HepG2 (cell line): Measurements from ENCODE around the gene HEXIM1. TPM values are rescaled to one million over a fixed set of nuclear protein-coding genes. Genes with fewer than 3 reads are reported as not detected.

Experiments used
- BORCS8-MEF2B ChIP-seq: sonication (generic); formaldehyde crosslinking; IDR thresholded peaks from 2 replicates; pipeline ENCODE4 v1.8.0; 2022; ENCODE audit warnings: mild to moderate bottlenecking, missing genetic modification reagents
- KDM4B ChIP-seq: sonication (generic); formaldehyde crosslinking; IDR thresholded peaks from 2 replicates; pipeline ENCODE4 v1.4.0; 2020; ENCODE audit warnings: missing genetic modification reagents
- NPAS2 ChIP-seq: sonication (generic); formaldehyde crosslinking; IDR thresholded peaks from 2 replicates; pipeline ENCODE4 v1.8.0; 2022; ENCODE audit warnings: mild to moderate bottlenecking, missing genetic modification reagents, borderline replicate concordance
- PLRG1 ChIP-seq: fragments of 450-650 bp; conservative IDR thresholded peaks from 2 replicates; pipeline ENCODE4 v1.6.1; 2016
- RCOR2 ChIP-seq: IDR thresholded peaks from 2 replicates; pipeline ENCODE4 v1.6.1; 2016; ENCODE audit warnings: missing biosample characterization, missing genetic modification reagents
- SRF ChIP-seq: IDR thresholded peaks from 2 replicates; pipeline ENCODE4 v1.6.1; 2011; ENCODE audit warnings: mild to moderate bottlenecking, low read depth, low read length, moderate library complexity
- TCF7 ChIP-seq: sonication (generic); IDR thresholded peaks from 2 replicates; pipeline ENCODE4 v1.6.1; 2016; ENCODE audit warnings: antibody characterized with exemption, low read depth
- U2AF2 ChIP-seq: fragments of 200-400 bp; formaldehyde crosslinking; IDR thresholded peaks from 2 replicates; pipeline ENCODE4 v1.6.1; 2017; ENCODE audit warnings: low read depth, mild to moderate bottlenecking, low read length
- ZBTB38 ChIP-seq: sonication (generic); formaldehyde crosslinking; IDR thresholded peaks from 2 replicates; pipeline ENCODE4 v1.5.1; 2020; ENCODE audit warnings: mild to moderate bottlenecking, missing genetic modification reagents
- ZNF501 ChIP-seq: sonication (generic); formaldehyde crosslinking; IDR thresholded peaks from 2 replicates; pipeline ENCODE4 v1.5.1; 2020; ENCODE audit warnings: mild to moderate bottlenecking, moderate library complexity, missing genetic modification reagents
- ZNF598 ChIP-seq: sonication (generic); formaldehyde crosslinking; IDR thresholded peaks from 2 replicates; pipeline ENCODE4 v1.5.1; 2020; ENCODE audit warnings: mild to moderate bottlenecking, missing genetic modification reagents, borderline replicate concordance
- ZNF607 ChIP-seq: sonication (generic); formaldehyde crosslinking; IDR thresholded peaks from 2 replicates; pipeline ENCODE4 v1.5.1; 2020; ENCODE audit warnings: missing genetic modification reagents, mild to moderate bottlenecking, borderline replicate concordance
- ZNF672 ChIP-seq: sonication (generic); formaldehyde crosslinking; IDR thresholded peaks from 2 replicates; pipeline ENCODE4 v1.8.1; 2022; ENCODE audit warnings: missing genetic modification reagents
- ZSCAN22 ChIP-seq: sonication (generic); formaldehyde crosslinking; IDR thresholded peaks from 2 replicates; pipeline ENCODE4 v1.4.0; 2020; ENCODE audit warnings: mild to moderate bottlenecking, missing genetic modification reagents
- polyA plus RNA-seq, 8 experiments: library from polyadenylated mRNA; depleted of rRNA in 3 of 8; stranded (reverse) in 7 of 8; unstranded in 1 of 8; fragments of >200 nt; fragmentation: Illumina TruSeq in 4 of 8; extraction: Trizol in 4 of 8; gene quantifications; 2 replicates each; pipeline versions ENCODE4 v1.2.1 to v1.2.3, GENCODE V29; 2011 to 2016; ENCODE audit warnings: low read depth in 4 of 8, missing spikeins in 1 of 8, mixed read lengths in 1 of 8; ENCODE audit not compliant: insufficient read depth in 1 of 8
- total RNA-seq, 5 experiments: library from RNA; depleted of rRNA; stranded (reverse); fragments of >200 nt; fragmentation: Illumina TruSeq; extraction: Trizol; gene quantifications; 2 replicates each; pipeline ENCODE4 v1.2.3, GENCODE V29; 2016; ENCODE audit warnings: low read depth in 1 of 5
- TF ChIP-seq, protein P1 (sequence below): sonication (generic); formaldehyde crosslinking; IDR thresholded peaks from 2 replicates; pipeline ENCODE4 v1.4.0; 2020; ENCODE audit warnings: mild to moderate bottlenecking, missing genetic modification reagents, borderline replicate concordance
- TF ChIP-seq, protein P2 (sequence below): sonication (generic); formaldehyde crosslinking; IDR thresholded peaks from 2 replicates; pipeline ENCODE4 v1.4.0; 2020; ENCODE audit warnings: missing genetic modification reagents; ENCODE audit errors: not compliant biosample characterization
- TF ChIP-seq, protein P3 (sequence below): sonication (generic); formaldehyde crosslinking; IDR thresholded peaks from 2 replicates; pipeline ENCODE4 v1.5.1; 2020; ENCODE audit warnings: mild to moderate bottlenecking, moderate library complexity, missing genetic modification reagents
- TF ChIP-seq, protein P4 (sequence below): sonication (generic); formaldehyde crosslinking; IDR thresholded peaks from 2 replicates; pipeline ENCODE4 v1.4.0; 2020; ENCODE audit warnings: missing genetic modification reagents

The HEXIM1 gene
- total and polyA plus RNA-seq, 2 of the 13 experiments (the other 11 are each of a cell fraction or from before 2014, with no cell fraction given): 10.5 to 16.6 TPM

DNA sequence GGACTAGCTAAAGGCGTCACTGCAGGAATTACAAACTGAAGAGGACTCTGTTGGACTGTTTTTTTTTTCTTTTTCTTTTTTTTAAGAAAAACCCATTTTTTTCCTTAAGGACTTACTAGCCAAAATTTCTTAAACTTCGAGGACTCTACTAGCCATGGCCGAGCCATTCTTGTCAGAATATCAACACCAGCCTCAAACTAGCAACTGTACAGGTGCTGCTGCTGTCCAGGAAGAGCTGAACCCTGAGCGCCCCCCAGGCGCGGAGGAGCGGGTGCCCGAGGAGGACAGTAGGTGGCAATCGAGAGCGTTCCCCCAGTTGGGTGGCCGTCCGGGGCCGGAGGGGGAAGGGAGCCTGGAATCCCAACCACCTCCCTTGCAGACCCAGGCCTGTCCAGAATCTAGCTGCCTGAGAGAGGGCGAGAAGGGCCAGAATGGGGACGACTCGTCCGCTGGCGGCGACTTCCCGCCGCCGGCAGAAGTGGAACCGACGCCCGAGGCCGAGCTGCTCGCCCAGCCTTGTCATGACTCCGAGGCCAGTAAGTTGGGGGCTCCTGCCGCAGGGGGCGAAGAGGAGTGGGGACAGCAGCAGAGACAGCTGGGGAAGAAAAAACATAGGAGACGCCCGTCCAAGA is 878 bp downstream of the HEXIM1 start (continued):
- TF ChIP-seq, protein P1, sequence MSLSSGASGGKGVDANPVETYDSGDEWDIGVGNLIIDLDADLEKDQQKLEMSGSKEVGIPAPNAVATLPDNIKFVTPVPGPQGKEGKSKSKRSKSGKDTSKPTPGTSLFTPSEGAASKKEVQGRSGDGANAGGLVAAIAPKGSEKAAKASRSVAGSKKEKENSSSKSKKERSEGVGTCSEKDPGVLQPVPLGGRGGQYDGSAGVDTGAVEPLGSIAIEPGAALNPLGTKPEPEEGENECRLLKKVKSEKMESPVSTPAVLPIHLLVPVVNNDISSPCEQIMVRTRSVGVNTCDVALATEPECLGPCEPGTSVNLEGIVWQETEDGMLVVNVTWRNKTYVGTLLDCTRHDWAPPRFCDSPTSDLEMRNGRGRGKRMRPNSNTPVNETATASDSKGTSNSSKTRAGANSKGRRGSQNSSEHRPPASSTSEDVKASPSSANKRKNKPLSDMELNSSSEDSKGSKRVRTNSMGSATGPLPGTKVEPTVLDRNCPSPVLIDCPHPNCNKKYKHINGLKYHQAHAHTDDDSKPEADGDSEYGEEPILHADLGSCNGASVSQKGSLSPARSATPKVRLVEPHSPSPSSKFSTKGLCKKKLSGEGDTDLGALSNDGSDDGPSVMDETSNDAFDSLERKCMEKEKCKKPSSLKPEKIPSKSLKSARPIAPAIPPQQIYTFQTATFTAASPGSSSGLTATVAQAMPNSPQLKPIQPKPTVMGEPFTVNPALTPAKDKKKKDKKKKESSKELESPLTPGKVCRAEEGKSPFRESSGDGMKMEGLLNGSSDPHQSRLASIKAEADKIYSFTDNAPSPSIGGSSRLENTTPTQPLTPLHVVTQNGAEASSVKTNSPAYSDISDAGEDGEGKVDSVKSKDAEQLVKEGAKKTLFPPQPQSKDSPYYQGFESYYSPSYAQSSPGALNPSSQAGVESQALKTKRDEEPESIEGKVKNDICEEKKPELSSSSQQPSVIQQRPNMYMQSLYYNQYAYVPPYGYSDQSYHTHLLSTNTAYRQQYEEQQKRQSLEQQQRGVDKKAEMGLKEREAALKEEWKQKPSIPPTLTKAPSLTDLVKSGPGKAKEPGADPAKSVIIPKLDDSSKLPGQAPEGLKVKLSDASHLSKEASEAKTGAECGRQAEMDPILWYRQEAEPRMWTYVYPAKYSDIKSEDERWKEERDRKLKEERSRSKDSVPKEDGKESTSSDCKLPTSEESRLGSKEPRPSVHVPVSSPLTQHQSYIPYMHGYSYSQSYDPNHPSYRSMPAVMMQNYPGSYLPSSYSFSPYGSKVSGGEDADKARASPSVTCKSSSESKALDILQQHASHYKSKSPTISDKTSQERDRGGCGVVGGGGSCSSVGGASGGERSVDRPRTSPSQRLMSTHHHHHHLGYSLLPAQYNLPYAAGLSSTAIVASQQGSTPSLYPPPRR: no peak
- no peak for TF ChIP-seq U2AF2
- no peak for TF ChIP-seq ZSCAN22
- TF ChIP-seq, protein P2, sequence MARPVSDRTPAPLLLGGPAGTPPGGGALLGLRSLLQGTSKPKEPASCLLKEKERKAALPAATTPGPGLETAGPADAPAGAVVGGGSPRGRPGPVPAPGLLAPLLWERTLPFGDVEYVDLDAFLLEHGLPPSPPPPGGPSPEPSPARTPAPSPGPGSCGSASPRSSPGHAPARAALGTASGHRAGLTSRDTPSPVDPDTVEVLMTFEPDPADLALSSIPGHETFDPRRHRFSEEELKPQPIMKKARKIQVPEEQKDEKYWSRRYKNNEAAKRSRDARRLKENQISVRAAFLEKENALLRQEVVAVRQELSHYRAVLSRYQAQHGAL (CRISPR knock-in tag): peak; percentile 80
- no peak for TF ChIP-seq NPAS2
- TF ChIP-seq, protein P3, sequence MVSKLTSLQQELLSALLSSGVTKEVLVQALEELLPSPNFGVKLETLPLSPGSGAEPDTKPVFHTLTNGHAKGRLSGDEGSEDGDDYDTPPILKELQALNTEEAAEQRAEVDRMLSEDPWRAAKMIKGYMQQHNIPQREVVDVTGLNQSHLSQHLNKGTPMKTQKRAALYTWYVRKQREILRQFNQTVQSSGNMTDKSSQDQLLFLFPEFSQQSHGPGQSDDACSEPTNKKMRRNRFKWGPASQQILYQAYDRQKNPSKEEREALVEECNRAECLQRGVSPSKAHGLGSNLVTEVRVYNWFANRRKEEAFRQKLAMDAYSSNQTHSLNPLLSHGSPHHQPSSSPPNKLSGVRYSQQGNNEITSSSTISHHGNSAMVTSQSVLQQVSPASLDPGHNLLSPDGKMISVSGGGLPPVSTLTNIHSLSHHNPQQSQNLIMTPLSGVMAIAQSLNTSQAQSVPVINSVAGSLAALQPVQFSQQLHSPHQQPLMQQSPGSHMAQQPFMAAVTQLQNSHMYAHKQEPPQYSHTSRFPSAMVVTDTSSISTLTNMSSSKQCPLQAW (CRISPR knock-in tag): peak; percentile 65; the same call in 1 of the 2 replicates
- TF ChIP-seq, protein P4, sequence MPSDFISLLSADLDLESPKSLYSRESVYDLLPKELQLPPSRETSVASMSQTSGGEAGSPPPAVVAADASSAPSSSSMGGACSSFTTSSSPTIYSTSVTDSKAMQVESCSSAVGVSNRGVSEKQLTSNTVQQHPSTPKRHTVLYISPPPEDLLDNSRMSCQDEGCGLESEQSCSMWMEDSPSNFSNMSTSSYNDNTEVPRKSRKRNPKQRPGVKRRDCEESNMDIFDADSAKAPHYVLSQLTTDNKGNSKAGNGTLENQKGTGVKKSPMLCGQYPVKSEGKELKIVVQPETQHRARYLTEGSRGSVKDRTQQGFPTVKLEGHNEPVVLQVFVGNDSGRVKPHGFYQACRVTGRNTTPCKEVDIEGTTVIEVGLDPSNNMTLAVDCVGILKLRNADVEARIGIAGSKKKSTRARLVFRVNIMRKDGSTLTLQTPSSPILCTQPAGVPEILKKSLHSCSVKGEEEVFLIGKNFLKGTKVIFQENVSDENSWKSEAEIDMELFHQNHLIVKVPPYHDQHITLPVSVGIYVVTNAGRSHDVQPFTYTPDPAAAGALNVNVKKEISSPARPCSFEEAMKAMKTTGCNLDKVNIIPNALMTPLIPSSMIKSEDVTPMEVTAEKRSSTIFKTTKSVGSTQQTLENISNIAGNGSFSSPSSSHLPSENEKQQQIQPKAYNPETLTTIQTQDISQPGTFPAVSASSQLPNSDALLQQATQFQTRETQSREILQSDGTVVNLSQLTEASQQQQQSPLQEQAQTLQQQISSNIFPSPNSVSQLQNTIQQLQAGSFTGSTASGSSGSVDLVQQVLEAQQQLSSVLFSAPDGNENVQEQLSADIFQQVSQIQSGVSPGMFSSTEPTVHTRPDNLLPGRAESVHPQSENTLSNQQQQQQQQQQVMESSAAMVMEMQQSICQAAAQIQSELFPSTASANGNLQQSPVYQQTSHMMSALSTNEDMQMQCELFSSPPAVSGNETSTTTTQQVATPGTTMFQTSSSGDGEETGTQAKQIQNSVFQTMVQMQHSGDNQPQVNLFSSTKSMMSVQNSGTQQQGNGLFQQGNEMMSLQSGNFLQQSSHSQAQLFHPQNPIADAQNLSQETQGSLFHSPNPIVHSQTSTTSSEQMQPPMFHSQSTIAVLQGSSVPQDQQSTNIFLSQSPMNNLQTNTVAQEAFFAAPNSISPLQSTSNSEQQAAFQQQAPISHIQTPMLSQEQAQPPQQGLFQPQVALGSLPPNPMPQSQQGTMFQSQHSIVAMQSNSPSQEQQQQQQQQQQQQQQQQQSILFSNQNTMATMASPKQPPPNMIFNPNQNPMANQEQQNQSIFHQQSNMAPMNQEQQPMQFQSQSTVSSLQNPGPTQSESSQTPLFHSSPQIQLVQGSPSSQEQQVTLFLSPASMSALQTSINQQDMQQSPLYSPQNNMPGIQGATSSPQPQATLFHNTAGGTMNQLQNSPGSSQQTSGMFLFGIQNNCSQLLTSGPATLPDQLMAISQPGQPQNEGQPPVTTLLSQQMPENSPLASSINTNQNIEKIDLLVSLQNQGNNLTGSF (CRISPR knock-in tag): 0 out of 2 replicates have a peak, but pooled peaks have one; percentile 10
- TF ChIP-seq ZBTB38 (CRISPR knock-in tag): peak; percentile 35
- peak; percentile 23; the same call in 1 of the 2 replicates for TF ChIP-seq ZNF607 (CRISPR knock-in tag)
- TF ChIP-seq ZNF598 (CRISPR knock-in tag): no peak
- TF ChIP-seq ZNF501 (CRISPR knock-in tag): peak; percentile 87
- no peak for TF ChIP-seq ZNF672 (CRISPR knock-in tag)
- TF ChIP-seq BORCS8-MEF2B: peak; percentile 25; the same call in 1 of the 2 replicates
- TF ChIP-seq PLRG1: no peak
- no peak for TF ChIP-seq SRF
- no peak for TF ChIP-seq TCF7
- no peak for TF ChIP-seq RCOR2 (CRISPR knock-in tag)
- 0 out of 2 replicates have a peak, but pooled peaks have one; percentile 60 for TF ChIP-seq KDM4B (CRISPR knock-in tag)
